Stimulated activated CD8-positive, alpha-beta memory T cell treated with anti-CD3 and anti-CD28 coated beads, Interleukin-15, amount 100 ng/mL, for 48 hours (primary cell): Measurements from ENCODE around the gene FGF11.
A peak's percentile ranks its signal among the peaks of the same experiment; 100 is the strongest.

Experiments used
- DNase-seq, 2 donors: peaks; one replicate each; pipeline ENCODE4 v3.0.0-alpha.2; 2020; ENCODE audit warnings: low read depth in 2 of 2

FGF11 gene

GRCh38 chr17:7429722-7430121 lies 9.6 kb upstream of the FGF11 start:
- DNase-seq = no peak

DNA sequence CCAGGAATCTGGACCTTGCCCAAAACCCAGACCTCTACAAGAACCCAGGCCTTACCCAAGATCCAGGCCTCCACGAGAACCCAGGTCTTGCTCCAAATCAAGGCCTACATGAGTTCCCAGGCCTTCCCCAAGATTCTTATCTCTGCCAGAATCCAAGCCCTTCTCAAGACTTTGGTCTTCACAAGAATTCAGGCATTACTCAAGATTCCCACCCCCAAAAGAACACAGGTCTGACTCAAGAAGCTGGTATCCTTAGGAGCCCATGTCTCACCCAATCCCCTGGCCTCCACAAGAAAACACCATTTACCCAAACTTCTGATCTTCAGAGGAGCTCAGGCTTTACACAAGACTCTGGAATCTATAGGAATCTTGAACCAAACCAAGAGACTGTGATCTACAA lies 8.1 kb upstream of the FGF11 start:
- no peak for DNase-seq

DNA sequence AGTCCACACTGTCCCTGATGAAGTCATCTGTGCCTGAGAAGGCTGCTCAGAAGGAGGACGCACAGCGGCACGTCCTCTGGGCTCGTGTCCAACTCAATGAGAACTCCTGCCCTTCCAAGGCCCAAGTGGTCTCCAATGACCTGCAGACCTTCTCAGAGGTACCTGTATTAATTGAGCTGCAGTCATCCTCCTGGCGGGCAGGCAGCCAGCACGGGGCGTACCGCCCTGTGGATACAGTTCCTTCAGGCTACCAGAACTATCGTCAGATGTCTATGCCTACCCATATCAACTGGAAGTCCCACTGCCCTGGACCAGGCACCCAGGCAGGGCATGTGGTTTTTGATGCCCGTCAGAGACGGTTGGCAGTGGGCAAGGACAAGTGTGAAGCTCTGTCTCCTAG lies 7.0 kb upstream of the FGF11 start:
- no peak for DNase-seq

DNA sequence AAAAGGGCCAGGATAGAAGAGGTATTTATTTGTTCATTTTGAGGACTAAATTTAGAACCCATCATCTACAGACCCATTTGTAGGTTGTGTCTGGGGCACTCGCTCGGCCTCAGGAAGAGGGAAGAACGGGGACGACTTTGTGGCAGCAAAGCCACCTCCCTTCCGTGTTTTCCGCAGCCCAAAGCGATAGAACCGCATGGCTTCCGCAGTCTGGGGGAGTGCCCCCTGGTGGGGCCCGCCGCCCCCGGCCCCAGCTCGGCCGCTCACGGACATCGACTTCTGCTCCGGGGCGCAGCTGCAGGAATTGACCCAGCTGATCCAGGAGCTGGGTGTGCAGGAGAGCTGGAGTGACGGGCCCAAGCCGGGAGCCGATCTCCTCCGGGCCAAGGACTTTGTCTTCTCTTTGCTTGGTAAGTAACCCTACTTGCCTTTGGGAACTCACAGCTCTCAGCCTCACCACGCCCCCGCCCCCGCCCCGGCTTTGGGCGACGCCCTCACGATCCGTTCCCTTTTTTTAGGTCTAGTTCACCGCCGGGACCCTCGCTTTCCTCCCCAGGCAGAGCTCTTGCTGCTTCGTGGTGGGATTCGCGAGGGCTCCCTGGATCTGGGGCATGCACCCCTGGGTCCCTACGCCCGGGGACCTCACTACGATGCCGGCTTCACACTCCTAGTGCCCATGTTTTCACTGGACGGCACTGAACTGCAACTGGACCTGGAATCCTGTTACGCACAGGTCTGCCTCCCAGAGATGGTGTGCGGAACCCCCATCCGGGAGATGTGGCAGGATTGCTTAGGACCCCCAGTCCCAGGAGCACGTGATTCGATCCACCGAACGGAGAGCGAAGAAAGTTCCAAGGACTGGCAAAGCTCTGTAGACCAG lies 3.4 kb upstream of the FGF11 start:
- DNase-seq = peak in 1 of 2 donors; percentile 42

DNA sequence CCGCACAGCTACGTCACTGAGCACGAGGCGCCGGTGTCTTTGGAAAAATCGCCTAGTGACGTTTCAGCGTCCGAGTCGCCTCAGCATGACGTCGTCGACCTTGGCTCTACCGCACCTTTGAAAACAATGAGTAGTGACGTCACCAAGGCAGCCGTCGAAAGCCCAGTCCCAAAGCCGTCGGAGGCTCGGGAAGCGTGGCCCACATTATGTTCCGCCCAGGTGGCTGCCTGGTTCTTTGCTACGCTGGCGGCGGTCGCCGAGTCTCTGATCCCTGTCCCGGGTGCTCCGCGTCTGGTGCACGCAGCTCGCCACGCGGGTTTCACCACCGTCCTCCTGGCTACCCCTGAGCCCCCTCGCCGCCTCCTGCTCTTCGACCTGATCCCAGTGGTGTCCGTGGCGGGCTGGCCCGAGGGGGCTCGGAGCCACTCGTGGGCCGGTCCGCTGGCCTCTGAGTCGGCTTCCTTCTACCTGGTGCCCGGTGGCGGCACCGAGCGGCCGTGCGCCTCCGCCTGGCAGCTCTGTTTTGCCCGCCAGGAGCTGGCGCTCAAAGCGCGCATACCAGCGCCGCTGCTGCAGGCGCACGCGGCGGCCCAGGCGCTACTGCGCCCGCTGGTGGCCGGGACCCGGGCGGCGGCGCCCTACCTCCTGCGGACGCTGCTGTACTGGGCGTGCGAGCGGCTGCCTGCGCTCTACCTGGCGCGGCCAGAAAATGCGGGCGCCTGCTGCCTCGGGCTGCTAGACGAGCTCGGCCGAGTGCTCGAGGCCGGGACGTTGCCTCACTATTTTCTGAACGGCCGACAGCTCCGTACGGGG lies 2.5 kb upstream of the FGF11 start:
- peak; percentile 77 to 83 for DNase-seq

- no peak for DNase-seq
Observed at GRCh38 chr17:7437369-7437863, 1.9 kb upstream of the FGF11 start.

- DNase-seq = no peak
Observed at GRCh38 chr17:7437950-7438614, 1.2 kb upstream of the FGF11 start.

DNA sequence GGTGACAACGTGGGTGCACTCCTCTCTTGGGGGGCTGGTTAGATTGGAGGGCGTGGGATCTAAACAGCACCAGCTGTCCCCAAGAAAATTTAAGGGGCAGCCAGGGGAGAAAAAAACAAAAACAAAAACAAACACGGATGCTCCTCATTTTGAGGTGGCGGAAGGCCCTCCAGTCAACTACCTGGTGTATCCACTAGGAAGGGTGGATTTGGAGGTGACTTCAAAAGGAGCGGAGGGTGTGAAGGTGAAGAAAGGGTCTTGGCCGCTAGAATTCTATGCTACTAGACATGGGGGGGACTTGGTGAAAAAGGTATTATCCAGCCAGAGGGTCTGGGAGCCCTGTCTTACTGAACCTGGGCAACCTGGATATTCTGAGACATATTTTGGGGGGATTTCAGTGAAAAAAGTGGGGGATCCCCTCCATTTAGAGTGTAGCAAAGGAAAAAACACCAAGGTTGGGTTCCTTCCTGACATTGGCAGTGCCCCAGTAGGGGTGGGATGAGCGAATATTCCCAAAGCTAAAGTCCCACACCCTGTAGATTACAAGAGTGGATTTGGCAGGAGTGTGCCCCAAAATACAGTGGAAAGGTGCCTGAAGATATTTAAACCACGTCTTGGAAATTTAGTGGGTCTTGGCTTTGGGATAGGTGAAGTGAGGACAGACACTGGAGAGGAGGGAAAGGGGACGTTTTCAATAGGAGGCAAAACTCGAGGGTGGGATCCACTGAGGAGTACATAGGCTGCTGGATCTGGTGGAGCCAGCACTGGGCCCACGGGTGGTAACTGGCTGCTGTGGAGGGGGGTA lies 454 bp upstream of the FGF11 start:
- DNase-seq = no peak

DNA sequence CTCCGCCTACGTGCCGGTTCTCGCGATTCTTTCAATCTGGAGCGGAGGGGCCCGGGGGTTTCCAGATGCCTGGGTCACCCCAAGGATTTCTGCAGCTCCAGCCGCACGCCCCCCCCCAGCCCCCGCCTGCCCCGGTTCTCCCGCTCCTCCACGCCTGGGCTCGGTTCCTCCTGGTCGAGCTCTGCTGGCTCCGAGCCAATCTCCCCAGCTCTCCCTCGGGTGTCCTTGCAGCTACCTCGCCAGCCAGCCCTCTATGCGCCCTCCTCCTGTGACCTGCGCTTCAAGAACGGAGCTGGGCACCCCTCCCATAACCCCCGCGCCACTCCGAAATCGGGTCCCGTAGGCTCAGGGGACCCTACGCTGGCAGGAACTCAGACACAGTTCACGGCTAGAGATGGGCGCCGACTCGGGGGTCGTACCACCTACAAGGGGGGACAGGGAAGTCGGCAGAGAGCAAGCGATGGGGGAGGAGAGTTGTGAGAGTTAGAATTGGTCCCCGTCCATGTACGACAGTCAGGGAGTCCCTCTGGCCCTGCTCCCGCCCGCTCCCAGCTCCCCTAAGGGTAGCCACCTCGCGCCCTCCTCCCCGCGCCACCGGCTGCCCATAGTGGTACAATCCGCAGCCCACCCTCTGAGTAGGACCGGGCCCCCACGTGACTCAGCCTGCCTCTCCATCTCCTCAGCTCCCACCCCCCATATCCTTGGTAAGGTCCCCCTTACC lies 961 bp downstream of the FGF11 start:
- DNase-seq = no peak

GRCh38 chr17:7440834-7441195 lies 1.5 kb downstream of the FGF11 start:
- no peak for DNase-seq

GRCh38 chr17:7441266-7441665 lies 2.0 kb downstream of the FGF11 start:
- DNase-seq = no peak

GRCh38 chr17:7442142-7442541 lies 2.8 kb downstream of the FGF11 start:
- no peak for DNase-seq

GRCh38 chr17:7443499-7444485 lies 4.5 kb downstream of the FGF11 start:
- DNase-seq = no peak

GRCh38 chr17:7444682-7445618 lies 5.6 kb downstream of the FGF11 start, which contains the start of gene CHRNB1:
TSS of gene CHRNB1 (plus strand) at chr17:7445061. CDS start at chr17:7445128, 67 bp downstream.
- DNase-seq = no peak

DNA sequence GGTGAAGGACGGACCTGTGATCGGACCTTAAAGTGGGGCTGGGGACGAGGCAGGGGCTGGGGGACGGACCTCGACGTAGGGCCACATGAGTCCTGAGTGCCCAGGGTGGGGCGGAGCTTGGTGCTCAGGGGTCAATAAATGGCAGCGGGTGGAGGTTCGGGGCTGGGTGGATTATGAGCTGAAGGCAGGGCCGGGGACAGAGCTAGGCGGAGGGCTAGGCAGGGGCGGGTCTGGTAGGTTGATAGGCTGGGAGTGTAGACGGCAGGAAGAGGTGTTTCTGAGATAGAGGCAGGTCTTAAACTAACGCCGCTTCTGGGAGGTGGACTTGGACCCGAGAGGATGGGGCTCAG lies 6.3 kb downstream of the FGF11 start:
- DNase-seq = no peak

DNA sequence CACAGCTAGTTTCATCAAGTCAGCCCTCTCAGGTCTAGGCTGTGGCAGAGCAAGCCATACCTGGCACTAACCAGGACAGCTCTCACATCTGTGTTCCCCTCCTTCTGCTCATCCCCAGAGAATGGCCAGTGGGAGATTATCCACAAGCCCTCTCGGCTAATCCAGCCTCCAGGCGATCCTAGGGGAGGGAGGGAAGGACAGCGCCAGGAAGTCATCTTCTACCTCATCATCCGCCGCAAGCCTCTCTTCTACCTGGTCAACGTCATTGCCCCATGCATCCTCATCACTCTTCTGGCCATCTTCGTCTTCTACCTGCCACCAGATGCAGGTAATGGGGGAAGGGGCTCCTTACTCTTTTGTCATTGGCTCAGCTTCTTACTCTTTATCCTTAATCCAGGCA lies 9.1 kb downstream of the FGF11 start:
- no peak for DNase-seq

DNA sequence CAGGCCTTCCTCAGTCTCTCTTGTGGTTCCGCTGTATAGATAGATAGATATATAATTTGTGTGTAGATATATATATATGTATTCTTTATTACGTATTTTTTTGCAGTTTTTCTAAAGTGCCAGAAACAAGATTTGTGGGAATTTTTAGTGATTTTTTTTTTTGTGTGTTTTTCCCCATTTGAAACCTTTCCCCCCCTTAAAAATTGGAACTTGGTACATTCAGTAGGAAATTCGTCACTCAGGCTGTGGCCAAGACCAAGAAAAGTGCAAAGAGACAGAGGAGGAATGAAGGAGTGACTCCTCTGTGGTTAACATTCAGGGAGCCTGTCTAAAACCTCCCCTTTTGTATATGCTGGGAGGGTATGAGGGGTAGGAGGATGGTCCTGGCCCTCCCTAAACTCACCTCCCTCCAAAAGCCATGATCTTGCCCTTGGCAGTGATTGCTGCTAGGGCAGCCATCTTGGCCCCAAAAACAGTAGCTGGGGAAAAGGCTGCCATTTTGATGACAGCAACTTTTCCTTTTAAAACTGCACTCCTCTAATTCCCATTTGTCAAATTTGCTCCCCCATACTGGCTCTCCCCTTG lies 20.7 kb downstream of the FGF11 start:
- DNase-seq = no peak
